Left lung (tissue), 10 donors: Measurements from ENCODE around the gene LTBP1. TPM values are rescaled to one million over a fixed set of nuclear protein-coding genes. Genes with fewer than 3 reads are reported as not detected.

Experiments used
- ATAC-seq: fragments of 200-7000 bp; cut with Tn5 transposase; one replicate; pipeline ENCODE4 v1.9.1; 2020; ENCODE audit warnings: moderate library complexity
- DNase-seq, 4 donors: peaks; one replicate each; pipeline ENCODE4 v3.0.0-alpha.2; 2013 to 2020
- H3K27ac ChIP-seq, 2 donors: fragments of 200-600 bp; sonication (generic) in 1 of 2; one replicate each; pipeline versions ENCODE4 v1.5.0 to v1.8.0; 2020 to 2021
- H3K27me3 ChIP-seq, 2 donors: fragments of 200-600 bp; sonication (generic) in 1 of 2; one replicate each; pipeline versions ENCODE4 v1.5.0 to v1.8.0; 2020 to 2021
- H3K36me3 ChIP-seq, 2 donors: fragments of 200-600 bp; sonication (generic) in 1 of 2; one replicate each; pipeline versions ENCODE4 v1.5.0 to v1.8.0; 2020 to 2021
- H3K4me1 ChIP-seq, 2 donors: fragments of 200-600 bp; one replicate each; pipeline ENCODE4 v1.8.0; 2021
- H3K4me3 ChIP-seq, 2 donors: fragments of 200-600 bp; sonication (generic) in 1 of 2; one replicate each; pipeline versions ENCODE4 v1.5.0 to v1.8.0; 2020 to 2021; ENCODE audit warnings: mild to moderate bottlenecking in 1 of 2
- H3K9me3 ChIP-seq, 2 donors: fragments of 200-600 bp; sonication (generic) in 1 of 2; one replicate each; pipeline versions ENCODE4 v1.5.0 to v1.8.0; 2020 to 2021
- CTCF ChIP-seq, 2 donors: fragments of 200-600 bp; sonication (generic) in 1 of 2; IDR thresholded peaks; one replicate each; pipeline versions ENCODE4 v1.5.0 to v1.8.0; 2021; ENCODE audit warnings: antibody characterized with exemption in 2 of 2
- intact Hi-C, 2 donors: fragments of 100-400 bp; cut with DNase I; formaldehyde crosslinking; loops; one replicate each; pipeline versions ENCODE4 v1.11.2 to v1.14.2; 2022
- polyA plus RNA-seq, 6 donors: library from polyadenylated mRNA; unstranded; fragments of 120-200 nt; gene quantifications; one replicate each; pipeline ENCODE4 v1.2.1, GENCODE V29; 2013; ENCODE audit not compliant: insufficient read length in 6 of 6
- total RNA-seq, 2 donors: library from RNA; stranded (reverse); fragmentation: NEBNext Ultra II Directional; extraction: Animal tissue kit (Norgen Biotek cat#: 25700); gene quantifications; one replicate each; pipeline ENCODE4 v1.2.1, GENCODE V29; 2021
- donor health status: DM: no; HTN: yes; CAD: no.
- donor health status: DM: no; HTN: no; CAD: no.

LTBP1 gene
- total and polyA plus RNA-seq, 8 donors, result 35.4 to 81.2 (median 50.9) TPM

DNA sequence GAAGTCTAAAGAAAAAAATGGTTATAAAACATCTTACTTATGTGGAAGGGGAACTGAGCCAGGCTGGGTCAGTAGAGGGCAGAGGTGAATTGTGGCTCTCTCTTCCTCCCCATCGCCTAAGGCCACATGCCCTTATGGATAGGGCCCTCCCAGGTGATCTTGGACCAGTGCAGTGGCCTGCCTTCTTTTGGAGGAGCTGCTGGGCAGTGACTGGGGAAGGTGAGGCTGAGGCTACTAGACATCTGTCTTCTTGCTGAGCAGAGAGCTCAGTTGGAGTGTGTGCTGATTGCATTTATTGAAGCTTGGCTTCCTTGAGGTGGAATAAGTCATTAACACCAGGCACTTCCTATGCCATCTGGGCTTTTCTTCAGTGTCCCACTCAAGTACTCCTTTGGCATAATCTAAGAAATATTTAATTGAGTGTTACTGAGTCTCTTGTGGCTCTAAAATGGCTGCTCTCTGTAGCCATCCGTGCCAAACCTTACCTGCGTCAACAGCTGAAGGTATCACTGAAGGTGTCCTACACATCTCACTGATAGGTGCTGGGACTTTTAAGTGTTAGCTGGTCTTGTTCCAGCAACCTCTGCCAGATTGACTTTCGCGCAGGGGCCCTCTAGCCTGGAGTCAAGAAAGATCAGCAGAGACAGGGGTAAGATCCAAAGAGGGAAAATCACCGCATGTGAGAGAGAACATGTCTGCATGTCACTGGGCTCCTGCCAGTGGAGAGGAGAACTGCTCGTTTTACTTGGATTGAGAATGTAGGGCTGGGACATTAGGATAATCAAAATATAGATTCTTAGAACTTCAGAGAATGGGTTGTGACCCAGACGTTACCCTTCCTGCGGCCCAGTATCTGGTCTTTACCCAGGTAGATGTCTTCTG lies 256.1 kb downstream of the LTBP1 start:
- no peak for DNase-seq
- no peaks in the 10 kb centered on the region for H3K4me1 ChIP-seq
- no peaks in the 10 kb centered on the region for H3K27me3 ChIP-seq
- no peaks in the 10 kb centered on the region for H3K9me3 ChIP-seq
- no peak overlapping the region for H3K27ac ChIP-seq
- no peak for TF ChIP-seq CTCF (IDR thresholded peaks at IDR 0.05)
- intact Hi-C loops, result no loop called here
- no peak for ATAC-seq
- H3K36me3 ChIP-seq, result no peaks in the 10 kb centered on the region
- H3K4me3 ChIP-seq, result no peak overlapping the region

DNA sequence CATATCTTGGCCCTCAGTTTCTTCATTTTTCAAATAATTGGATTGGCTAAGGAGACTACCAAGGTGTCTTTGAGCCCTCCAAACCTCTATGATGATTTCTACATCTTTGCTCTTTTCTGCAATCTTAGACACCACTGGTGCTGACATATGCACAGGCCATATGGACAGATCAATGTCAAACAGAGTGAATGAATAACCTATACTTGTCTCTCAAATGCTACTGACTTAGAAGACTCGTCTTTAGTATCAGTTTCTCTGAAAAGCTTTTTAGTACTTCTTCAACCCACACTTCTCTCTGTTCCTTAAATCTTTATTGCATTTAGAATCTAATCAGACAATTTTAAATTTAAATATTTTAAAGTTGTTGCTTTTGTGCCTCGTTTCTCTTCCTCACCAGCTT lies 258.2 kb downstream of the LTBP1 start:
- no peaks in the 10 kb centered on the region for H3K4me1 ChIP-seq
- H3K4me3 ChIP-seq, result no peak overlapping the region
- intact Hi-C loops, result no loop called here
- no peak for TF ChIP-seq CTCF (IDR thresholded peaks at IDR 0.05)
- no peaks in the 10 kb centered on the region for H3K36me3 ChIP-seq
- no peaks in the 10 kb centered on the region for H3K9me3 ChIP-seq
- no peak for DNase-seq
- no peak overlapping the region for H3K27ac ChIP-seq
- ATAC-seq, result no peak
- no peaks in the 10 kb centered on the region for H3K27me3 ChIP-seq

DNA sequence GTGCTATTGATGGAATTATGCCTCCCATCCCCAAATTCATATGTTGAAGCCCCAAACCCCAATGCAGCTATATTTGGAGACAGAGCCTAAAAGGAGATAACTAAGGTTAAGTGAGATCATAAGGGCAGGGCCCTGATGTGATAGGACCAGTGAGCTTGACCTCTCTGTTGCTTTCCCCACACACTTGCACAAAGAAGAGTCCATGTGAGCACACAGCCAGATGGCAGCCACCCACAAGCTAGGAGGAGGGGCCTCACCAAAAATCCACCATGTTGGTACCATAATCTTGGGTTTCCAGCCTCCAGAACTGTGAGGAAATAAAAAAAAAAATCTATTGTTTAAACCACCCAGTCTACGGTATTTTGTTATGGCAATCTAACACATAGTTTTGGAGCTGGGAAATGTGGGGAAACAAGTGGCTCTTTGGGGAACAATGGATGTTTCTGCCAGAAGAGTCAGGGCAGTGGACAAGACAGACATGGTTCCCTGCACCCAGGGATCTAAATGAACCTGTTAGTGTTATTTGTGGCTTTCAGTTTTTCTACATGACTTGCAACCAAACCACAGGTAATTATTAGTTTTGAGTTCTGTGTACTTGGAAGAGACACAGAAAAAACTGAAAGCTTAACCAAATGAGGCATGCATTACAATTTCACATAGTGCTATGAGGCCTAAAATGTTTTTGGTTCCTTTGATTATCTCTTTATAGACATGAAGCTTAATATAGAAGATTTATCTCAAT lies 259.1 kb downstream of the LTBP1 start:
- ATAC-seq (no peak), DNase-seq (no peak)
- intact Hi-C loops, result no loop called here
- Histone ChIP-seq H3K36me3 (no peaks in the 10 kb centered on the region), H3K27ac (no peak overlapping the region), H3K4me3 (no peak overlapping the region), H3K9me3 (no peaks in the 10 kb centered on the region), H3K4me1 (no peaks in the 10 kb centered on the region), H3K27me3 (no peaks in the 10 kb centered on the region)
- no peak for TF ChIP-seq CTCF (IDR thresholded peaks at IDR 0.05)

GRCh38 chr2:33207151-33207740 lies 260.5 kb downstream of the LTBP1 start:
- no peak for DNase-seq
- no peak for TF ChIP-seq CTCF (IDR thresholded peaks at IDR 0.05)
- Histone ChIP-seq H3K9me3 (no peaks in the 10 kb centered on the region), H3K27ac (no peak overlapping the region), H3K4me1 (no peaks in the 10 kb centered on the region), H3K36me3 (no peaks in the 10 kb centered on the region), H3K27me3 (no peaks in the 10 kb centered on the region), H3K4me3 (no peak overlapping the region)
- intact Hi-C loops, result no loop called here
- no peak for ATAC-seq

- ATAC-seq (no peak), DNase-seq (no peak)
- Histone ChIP-seq H3K27me3 (no peaks in the 10 kb centered on the region), H3K4me3 (no peak overlapping the region), H3K9me3 (no peaks in the 10 kb centered on the region), H3K36me3 (no peaks in the 10 kb centered on the region), H3K4me1 (no peaks in the 10 kb centered on the region), H3K27ac (no peak overlapping the region)
- no peak for TF ChIP-seq CTCF (IDR thresholded peaks at IDR 0.05)
- intact Hi-C loops, result no loop called here
Measured at GRCh38 chr2:33208400-33208799, 261.6 kb downstream of the LTBP1 start.
